GM12892 (cell line): ENCODE measurements around the gene ACOT8.
A peak's percentile ranks its signal among the peaks of the same experiment; 100 is the strongest.
"Not testable (repeated sequence)": the region's sequence is repeated elsewhere in the genome, so short reads cannot be mapped to it uniquely, and the experiment has no call there.

Experiments
- DNase-seq: peaks from one replicate; pipeline ENCODE4 v3.0.0; 2011; ENCODE audit not compliant: insufficient read length
- FAIRE-seq: peaks from 2 replicates; lab custom pipeline; 2011; peaks lifted over from hg19 to GRCh38; lab: Jason Lieb, UNC
- POLR2A ChIP-seq: IDR thresholded peaks from 2 replicates; pipeline ENCODE4 v1.6.1; 2011; ENCODE audit warnings: low read depth, low read length, control low read depth
- POLR2AphosphoS5 ChIP-seq: IDR thresholded peaks from 2 replicates; pipeline ENCODE4 v1.6.1; 2011; ENCODE audit warnings: low read depth, low read length, control low read depth
- TAF1 ChIP-seq: IDR thresholded peaks from 2 replicates; pipeline ENCODE4 v1.6.1; 2011; ENCODE audit warnings: low read depth, mild to moderate bottlenecking, control low read depth, low read length, borderline replicate concordance

ACOT8 gene

GRCh38 chr20:45883100-45883469, 25.9 kb upstream of the ACOT8 start:
- TF ChIP-seq POLR2A: no peak
- no peak for TF ChIP-seq TAF1
- TF ChIP-seq POLR2AphosphoS5: no peak
- FAIRE-seq (no peak), DNase-seq (no peak)

DNA sequence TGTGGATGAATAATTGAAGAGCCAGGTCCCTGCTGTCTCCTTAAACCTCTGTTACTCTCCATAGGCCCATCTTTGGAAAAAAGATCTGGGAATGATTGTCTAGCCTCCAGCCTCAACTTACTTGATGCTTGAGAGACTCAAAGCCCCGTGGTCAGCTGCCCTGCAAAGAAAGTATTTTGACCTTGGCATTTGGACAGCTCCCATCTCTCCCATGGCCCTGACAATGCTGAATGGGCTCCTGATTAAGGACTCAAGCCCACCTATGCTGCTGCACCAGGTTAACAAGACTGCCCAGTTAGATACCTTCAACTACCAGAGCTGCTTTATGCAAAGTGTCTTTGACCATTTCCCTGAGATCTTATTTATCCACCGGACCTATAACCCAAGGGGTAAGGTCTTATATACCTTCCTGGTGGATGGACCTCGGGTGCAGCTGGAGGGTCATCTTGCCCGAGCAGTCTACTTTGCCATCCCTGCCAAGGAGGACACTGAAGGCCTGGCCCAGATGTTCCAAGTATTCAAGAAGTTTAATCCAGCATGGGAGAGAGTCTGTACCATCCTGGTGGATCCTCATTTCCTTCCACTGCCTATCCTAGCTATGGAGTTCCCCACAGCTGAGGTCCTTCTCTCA, 25.4 kb upstream of the ACOT8 start:
- TF ChIP-seq POLR2AphosphoS5: no peak
- no peak for TF ChIP-seq TAF1
- TF ChIP-seq POLR2A: no peak
- FAIRE-seq: no peak
- no peak for DNase-seq

DNA sequence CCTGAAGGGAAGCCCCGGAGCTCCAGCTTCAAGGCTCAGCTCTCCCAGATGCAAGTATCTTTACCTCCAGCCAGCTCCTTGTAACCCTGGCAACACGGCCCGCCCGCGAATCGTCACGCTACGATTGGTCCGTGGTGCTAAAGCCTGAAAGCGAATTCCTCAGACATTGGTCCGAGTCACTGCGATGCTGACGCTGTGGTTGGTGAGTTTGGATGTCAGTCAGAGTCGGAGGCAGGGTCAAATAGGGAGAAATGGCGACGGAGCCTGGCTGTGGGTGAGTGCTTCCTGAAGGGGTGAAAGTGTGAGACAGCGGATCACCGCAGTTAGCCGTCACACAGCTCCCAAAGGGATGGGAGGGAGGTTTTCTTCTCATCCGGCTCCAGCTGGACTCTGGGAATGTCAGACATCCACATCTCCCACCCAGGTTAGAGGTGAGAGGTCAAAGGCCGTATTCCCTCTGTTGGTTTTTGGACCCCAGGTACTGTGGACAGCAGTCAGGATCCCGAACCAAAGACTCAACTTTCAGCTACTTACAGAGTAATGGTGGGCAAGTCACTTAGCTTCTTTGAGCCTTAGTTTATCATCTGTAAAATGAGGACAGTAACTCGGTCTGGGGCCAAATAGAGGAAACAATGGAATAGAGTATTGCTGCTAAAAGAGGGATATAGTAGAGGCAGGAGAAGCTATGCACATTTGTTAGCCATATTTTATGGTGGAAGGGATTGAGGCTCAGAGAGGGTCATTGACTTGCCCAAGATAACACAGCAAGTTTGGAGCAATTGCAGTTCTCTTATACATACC, 24.0 kb upstream of the ACOT8 start, which contains the start of gene ZSWIM1:
TSS of gene ZSWIM1 (plus strand) at position 240 of the 801 bp plus-strand sequence. CDS start 1,366 bp downstream, outside the sequence.
- peak; percentile 96 for DNase-seq
- FAIRE-seq: peak; percentile 99
- TF ChIP-seq POLR2A: peak; percentile 97
- TF ChIP-seq POLR2AphosphoS5: peak; percentile 96
- TF ChIP-seq TAF1: peak; percentile 96

DNA sequence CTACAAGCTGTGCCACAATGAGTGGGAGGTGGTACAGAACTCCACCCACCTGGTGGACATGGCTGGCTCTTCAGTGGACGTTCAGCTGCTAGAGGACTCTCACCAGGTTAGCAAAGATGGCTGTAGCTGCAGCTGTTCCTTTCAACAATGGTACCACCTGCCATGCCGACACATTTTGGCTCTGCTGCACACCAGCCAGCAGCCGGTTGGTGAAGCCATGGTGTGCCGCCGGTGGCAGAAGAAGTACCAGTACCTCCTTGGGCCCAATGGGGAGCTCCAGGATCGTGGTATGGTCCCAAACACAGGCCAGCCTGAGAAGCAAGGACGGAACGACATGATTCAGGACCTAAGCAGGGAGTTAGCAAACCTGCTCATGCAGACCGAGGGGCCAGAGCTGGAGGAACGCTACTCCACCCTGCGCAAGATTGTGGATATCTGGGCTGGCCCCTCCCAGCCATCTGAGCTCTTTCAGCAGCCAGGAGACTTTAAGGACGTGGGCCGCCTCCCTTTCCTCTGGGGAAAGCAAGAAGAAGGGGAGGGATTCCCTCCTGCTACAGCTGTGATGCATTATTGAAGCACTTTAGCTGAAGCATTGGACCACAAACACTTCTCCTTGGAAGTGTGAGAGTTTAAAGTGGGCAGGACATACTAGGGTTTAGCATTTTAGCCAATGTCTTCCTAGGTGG, 21.0 kb upstream of the ACOT8 start:
- TF ChIP-seq TAF1: no peak
- no peak for TF ChIP-seq POLR2AphosphoS5
- TF ChIP-seq POLR2A: no peak
- no peak for FAIRE-seq

DNA sequence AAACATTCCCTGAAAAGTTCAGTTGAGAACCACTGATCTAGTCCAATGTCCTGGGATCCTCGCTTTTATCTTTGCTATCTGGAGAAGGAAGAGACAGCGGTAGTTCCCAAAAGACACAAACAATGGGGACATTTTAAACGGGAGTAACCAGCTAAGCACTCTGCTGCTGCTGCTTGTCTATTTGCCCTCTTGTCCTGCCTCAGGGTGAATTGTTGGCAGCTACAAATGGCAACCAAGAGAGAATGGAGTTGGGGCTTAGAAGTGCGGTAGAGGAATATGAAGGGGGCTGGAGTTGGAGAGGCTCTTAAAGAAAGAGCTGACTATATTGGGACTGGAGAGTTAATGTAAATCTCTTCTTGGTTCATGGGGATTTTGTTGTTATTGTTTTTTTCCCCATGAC, 17.4 kb upstream of the ACOT8 start:
- no peak for TF ChIP-seq POLR2AphosphoS5
- TF ChIP-seq TAF1: no peak
- TF ChIP-seq POLR2A: no peak
- no peak for DNase-seq
- FAIRE-seq: no peak

More for the DNA sequence above, 21.0 kb upstream of the ACOT8 start:
- DNase-seq: no peak

GRCh38 chr20:45874104-45874481, 16.9 kb upstream of the ACOT8 start:
- not testable (repeated sequence) for DNase-seq, FAIRE-seq

DNA sequence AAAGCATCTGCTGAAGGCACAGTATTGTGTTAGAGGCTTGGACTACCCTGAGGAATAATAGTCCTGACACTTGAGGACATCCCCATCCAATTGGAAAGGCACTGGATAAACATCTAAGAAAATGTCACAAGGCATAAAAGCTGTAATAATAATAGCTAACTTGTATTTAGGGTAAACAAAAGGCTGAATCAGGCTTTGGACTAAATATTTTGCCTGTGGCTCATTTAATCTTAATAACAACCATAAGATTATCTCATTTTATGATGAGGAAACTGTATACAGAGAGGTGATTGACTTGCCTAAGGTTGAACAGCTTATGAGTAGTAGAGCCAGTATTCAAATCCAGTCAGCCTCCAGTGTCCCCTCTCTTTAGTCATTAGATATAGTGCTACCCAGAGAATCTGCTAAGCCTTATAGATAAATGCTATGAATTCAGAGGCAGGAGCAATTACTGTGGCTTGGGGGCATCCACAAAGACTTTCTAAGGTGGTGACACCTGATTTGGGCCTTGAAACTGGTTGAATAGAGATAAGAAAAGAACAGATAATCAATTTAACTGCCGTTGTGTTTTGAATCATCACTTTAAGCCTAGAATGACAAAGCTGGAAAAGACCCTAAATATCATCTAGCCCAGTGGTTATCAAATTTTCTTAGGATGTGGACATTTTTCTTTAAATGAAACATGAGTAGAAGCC, 16.4 kb upstream of the ACOT8 start:
- TF ChIP-seq POLR2AphosphoS5: no peak
- no peak for TF ChIP-seq POLR2A
- no peak for TF ChIP-seq TAF1
- no peak for FAIRE-seq

GRCh38 chr20:45872626-45873025, 15.4 kb upstream of the ACOT8 start:
- DNase-seq (no peak), FAIRE-seq (no peak)
- TF ChIP-seq TAF1 (no peak), POLR2AphosphoS5 (no peak), POLR2A (no peak)

More for the DNA sequence above, 16.4 kb upstream of the ACOT8 start:
- no peak for DNase-seq

DNA sequence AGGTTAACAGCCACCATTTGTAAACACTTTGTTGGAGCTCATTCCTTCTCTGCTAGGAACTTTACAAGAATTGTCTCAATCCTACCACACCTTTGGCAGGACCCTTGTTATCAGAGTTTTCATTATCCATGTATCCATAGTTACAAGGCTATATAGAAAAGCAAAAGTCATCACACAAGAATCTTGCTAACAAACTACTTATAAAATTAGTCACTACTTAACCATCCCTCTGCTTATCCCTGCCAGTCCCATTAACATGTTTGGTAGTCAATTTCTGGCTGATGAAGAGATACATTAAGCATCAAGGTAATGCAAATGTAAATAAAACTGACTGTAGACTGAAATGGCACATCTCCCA, 10.6 kb upstream of the ACOT8 start:
- FAIRE-seq (no peak), DNase-seq (no peak)
- TF ChIP-seq POLR2AphosphoS5 (no peak), TAF1 (no peak), POLR2A (no peak)

- FAIRE-seq (no peak), DNase-seq (no peak)
- no peak for TF ChIP-seq POLR2A
- no peak for TF ChIP-seq TAF1
- no peak for TF ChIP-seq POLR2AphosphoS5
Measured at GRCh38 chr20:45867136-45867818, 10.1 kb upstream of the ACOT8 start.
